Right hindlimb (tissue), 1 donor: ENCODE measurements around the gene HOXA5.

ENCODE experiments used
- DNase-seq: peaks from one replicate; pipeline ENCODE4 v3.0.0-alpha.2; 2018

The HOXA5 gene

DNA sequence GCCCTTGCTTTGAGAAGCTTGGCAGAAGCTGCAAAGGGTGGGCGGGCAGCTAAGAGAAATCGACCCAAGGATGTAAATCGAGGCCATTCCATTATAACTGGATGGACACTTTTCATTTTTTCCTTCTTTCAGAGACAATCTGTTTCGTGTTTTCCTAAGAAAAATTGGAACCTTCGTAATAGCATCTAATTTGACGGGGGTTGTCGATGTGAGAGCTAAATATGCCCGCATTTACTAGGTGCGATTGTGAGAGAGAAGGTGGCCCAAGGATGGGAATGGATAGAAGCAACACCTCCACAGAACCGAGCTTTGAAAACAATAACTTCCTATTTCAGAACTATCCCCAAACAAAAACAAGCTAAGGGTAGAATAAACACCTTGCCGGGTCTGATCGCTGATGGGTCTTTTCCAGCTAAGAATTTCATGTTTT is 12.1 kb downstream of the HOXA5 start:
- DNase-seq: no peak

DNA sequence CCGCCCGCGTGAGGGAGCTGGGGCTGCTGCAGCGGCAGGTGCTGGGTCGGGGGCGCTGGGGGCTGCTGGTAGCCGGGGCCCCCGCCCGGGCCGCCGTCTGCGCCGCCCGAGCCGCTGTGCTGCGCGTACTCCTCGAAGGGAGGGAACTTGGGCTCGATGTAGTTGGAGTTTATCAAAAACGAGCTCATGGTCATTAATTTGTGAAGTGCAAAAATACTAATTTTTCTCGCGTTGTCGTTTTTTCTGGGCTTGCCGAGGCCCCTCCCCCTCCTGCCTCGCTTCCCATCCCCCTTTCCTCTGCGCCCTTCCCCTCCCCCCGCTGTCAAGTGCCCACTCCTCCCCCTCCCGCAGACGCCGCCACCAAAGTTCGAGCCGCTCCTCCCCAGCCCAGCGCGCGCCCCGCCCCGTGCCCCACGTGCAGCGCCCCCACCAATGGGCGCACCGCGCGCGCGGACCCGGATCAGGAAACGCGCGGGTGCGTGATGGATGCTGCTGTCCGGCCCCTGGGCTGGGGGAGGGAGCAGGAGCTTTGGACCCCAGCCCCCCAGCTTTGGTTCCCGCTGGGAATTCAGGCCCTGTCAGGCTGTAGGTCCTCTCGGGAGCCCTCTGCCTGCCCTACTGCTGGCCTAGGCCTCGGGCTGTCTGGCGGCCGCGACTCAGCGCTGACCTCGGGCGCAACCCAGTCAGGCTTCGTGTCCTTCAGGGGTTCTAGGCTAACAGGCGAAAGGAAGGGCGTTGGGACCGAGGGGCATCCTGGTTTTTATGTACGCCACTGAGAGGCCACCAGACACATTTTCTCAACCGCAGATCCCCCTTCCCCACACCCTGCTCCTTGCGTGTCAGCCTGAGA is 12.7 kb downstream of the HOXA5 start, which contains the start of gene HOXA4:
HOXA4 (minus strand) TSS at position 218 of the 850 bp plus-strand sequence; CDS start at position 194, 24 bp downstream.
- peak; percentile 95 for DNase-seq

DNA sequence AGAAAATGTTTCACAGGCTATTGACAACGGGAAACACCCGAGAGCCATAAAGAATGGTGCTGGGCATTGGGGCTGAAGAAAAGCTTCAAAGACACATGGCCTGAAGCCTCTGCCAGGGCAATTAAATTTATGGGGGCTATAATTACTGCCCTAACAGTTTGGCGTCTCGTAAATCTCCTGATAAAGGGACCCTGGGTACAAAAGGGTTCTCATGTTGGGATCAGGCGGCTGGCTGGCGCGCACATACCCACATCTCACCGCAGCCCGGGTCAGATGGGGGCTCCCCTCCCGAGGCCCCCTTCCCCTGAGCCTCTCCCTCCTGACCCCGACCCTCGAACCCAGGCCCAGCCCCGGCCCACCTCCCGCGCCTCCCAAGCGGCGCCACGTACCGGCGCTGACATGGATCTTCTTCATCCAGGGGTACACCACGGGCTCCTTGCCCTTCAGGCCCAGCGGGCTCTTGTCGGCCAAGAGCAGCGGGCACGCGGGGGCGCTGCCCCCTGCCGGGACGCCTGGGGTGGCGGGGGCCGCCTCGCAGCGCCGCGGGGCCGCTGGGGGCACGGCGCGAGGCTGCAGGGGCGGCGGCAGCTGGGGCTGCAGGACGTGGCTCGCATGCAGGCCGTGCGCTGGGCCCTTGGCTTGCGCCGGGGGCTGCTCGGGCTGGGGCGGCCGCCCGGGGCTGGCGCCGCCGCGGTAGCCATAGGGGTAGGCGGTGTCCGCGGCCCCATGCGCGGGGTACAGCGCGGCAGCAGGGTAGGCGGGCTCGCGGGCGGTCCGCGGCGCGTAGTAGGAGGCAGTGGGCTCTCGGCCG is 13.5 kb downstream of the HOXA5 start:
- DNase-seq: peak; percentile 59

DNA sequence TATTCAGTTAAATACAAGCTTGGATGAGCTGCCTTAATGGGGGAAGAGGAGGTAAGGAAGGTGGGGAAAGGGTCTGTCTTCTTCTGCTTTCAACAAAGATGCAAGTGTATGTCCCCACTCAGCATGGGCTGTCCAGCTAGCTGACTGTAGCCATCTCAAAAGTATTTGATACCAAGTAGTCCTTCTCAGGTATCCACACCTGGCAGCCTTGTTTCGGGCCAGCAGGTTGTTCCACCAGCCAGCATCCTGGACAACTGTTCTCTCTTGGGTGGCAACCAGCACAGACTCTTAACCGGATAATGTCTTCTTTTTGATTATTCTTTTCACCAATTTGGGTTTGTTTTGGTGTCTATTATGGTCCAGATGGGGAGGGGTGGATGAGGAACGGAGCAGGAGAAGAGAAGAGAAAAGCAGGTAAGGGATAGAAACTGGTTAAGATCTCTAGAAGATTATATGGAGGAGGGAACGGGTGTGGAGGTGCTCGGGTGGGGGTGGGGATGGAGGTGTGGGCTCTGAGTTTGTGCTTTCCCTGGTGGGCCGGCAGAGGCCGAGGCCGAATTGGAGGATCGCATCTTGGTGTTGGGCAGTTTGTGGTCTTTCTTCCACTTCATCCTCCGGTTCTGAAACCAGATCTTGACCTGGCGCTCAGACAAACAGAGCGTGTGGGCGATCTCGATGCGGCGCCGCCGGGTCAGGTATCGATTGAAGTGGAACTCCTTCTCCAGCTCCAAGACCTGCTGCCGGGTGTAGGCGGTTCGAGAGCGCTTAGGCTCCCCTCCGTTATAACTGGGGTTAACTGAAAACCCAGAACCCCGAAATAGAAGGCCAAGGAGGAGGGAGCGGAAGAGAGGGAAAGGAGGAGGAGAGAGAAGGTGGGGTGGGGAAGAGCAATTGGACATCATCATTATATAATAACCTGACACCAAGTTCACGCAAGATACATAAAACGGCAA is 14.4 kb downstream of the HOXA5 start:
- DNase-seq: no peak

DNA sequence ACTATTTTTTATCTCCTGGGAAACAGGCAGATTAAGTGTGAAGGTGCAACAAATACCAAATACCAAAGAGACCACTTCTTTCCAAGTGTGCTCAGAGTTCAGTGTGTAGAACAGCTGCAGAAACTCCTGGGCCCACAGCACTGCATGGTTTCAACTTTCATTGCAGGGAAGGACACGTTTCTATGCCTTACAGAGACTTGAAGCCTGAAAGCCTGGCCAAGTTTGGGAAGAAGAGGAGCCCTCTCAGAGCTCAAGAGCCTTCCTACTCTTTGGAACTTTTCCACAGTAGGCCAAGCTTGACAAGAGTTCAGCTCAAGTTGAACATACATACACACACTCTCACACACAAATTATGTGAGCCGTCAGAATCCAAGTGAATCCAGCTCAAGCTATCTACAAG is 15.4 kb downstream of the HOXA5 start:
- DNase-seq: peak; percentile 81

DNA sequence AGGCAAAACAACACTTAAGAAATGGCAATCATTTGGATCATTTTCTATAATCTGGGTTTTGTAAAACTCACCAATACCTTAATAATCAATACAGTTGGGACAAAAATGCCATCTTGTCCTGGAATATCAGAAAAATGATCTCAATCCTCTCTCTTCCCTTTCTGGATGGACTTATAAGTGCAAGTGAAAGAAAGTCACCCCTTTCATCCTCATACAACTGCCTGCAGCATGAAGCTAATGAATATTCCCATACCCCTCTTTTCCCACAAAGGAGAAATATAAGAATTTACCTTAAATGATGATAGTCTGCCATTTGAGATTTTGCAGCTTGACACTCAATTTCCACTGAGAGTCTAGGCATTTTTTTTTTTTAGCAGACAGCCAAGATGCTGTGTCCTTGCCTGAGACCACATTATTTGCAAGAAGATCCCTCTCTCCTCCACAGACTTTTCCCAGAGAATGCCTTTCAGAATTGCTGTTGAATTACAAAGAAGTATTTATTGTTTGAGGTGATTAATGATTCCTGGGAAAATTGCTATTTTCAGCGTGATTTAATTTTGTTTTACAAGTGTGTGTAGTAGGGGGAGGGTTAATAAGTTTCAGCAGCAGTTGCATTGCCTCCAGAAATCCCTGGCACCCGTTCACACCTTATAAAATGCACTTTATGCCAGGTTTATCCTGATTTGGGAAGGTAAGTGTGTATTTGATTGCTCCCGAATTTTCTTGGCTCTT is 16.7 kb downstream of the HOXA5 start:
- no peak for DNase-seq

DNA sequence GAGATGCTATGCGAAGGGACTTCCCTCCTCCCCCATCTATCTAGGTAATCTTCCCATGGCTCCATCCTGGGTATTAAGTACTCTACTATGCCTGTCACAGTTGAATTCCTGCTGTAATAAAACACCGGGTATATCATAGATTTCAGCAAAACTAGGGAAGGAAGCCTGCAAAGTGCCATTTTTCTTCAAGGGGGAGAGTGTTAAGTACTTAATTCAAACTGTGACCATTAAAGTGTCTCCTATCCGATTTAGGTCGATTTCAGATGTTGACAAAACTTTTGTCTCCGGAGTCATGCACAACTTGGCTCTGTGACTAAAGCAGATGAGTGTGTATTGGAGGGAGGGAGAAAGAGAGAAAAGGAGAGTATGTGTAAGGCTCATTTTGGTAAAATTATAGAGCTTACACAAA is 17.5 kb downstream of the HOXA5 start:
- DNase-seq: no peak

DNA sequence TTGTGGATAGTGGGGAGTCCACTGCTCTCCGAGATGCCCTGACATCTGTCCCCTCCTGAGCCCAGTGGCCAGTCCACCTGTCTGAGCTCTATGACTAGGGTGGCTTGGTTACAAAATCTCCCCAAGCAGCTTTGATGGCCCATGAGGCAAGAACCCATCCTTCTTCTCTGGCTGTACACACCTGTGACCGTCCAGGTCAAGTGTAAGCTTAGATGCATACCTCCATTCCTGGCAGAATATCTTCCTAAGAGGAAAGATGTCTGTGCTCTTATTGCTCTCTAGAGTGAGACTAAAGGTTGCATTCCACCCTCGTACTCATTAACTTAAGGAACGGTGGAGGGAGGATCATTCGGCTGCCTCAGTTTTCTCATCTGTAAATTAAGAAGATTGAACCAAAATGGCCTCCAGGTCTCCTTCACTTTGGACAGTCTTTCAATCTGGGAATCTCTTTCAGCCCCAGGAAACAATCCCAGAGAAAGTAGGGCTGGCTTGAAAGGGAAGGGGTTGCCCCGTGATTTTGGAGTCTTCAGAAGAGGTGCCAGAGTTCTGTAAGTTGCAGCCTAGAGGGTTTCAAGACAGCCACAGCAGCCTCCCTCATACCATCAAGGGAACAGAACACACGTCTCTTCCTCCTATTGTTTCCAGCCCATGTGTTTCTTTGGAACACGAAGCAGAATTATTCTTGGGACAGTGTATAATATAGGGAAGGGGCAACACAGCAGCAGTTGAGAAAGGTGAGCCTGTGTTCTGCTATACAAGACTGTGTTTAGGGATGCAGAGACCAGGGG is 18.4 kb downstream of the HOXA5 start:
- no peak for DNase-seq

DNA sequence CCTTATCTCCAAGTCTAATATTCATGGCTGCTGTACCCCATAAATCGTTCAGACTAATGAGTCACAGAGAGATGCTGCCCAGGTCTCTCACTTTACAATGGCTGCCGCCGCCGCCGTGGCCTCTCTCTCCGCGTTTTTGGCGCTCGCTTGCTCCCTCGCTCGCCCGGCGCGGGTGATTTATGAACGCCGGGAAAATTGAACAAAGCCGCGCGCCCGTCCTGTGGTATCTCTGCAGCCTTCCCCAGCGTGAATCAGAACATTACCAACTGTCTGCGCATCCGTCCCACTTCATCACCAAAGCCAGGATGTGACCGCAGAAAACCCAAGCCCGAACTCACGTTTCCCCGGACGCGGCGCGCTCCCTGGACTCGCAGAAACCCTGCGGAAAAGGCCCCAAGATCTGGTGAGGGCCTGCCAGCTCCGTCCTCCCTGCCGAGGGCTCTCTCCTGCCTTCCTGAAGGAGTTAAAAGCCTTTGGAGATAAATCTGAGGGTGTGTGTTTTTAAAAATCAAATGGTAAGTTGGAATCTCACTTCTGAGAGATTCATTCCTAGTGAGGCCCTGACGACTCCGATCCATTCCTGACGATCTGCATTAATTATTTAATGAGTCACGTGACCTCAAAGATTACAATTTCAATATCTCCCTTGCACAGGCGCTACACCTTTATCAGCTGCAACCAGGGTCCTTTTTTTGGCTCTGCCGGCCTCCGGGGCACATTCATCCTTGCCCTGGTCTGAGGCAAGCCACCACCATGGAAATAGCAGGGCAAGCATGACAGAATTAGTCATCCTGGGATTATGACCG is 19.2 kb downstream of the HOXA5 start:
- peak; percentile 32 for DNase-seq

DNA sequence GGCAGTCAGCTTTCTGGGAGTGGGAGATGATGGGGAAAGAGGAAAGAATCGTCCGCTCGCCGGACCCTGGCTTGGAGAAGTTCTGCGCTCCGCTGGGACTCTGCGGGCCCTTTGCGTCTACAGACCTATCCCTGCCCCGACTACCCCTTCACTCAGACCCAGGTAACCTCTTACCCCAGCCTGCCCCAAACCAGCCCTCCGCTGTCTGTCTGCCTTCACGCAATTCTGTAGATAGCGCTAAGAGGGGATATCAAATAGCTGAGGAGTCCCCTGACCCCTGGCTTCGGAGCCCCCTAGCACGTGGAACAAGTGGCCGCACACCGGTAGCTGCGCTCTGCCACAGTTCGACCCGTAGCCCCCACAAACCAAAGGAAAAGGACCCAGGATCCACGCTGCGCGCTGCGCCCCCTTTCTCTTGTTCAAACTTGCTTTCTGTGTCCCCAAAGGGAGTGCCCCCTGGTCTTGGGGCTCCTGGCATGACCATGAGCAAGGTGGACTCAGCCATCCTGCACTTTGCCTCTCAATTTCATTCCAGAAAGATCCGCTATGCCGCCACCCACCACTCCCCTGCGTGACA is 19.9 kb downstream of the HOXA5 start:
- DNase-seq: no peak

DNA sequence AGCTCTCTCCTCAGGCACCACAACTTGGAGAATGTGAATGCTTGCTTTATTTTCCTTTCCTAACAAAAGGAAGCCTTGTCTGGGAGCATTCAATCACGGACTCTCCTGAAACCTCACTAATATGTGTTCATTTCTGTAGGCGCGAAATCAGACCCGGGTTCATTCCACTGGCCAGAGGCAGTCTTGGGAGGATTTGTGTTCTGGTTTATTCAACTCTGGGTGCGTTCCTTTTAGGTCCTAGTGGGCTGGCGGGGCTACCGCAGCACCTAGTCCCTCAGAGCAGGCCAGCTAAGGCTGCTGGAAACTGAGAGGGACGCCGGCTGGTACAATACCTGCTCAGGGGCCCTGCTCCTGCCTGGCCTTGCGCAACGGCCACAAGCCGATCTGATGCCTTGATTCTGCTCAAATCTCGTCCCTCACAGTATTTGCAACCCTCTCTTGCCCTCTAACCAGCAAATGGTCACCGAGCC is 20.4 kb downstream of the HOXA5 start:
- no peak for DNase-seq

DNA sequence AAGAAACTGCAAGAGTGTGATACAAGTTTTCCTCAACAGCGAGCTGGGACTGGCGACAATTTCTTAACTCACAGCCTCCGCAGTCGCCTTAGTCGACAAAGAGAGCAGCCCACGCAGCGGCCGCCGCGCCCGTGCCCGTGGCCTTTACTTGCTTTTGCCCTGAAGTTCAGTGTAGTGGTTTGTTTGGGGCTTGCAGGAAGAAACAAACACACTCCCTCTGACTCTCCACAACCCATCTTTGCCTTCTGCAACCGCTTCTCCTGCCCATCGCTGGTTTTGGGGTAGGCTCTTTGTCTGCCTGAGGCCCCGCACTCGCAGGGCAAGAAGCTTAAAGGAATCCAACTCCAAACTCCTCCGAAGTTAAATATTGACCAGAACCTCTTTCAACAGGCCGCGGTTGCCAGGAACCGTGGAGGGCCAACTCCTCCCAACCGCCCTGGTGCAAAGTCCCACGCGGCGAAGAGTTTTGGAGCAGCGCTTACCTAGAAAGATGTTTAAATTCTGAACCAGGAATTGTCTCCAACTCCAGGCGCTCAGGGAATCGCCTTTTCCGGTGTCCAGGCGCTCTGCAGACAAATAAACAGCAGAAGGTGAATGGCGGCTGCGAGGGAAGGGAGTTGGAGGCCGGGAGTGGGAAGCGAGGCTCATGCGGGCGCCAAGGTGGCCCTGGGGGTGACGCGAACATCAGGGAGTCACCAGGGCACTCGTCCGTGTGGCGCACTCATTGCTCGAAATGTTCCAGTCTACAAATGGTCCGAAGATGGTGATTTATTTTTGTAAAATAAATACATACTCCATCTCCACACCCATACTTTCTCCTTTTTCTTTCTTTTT is 21.2 kb downstream of the HOXA5 start:
- DNase-seq: peak; percentile 28

DNA sequence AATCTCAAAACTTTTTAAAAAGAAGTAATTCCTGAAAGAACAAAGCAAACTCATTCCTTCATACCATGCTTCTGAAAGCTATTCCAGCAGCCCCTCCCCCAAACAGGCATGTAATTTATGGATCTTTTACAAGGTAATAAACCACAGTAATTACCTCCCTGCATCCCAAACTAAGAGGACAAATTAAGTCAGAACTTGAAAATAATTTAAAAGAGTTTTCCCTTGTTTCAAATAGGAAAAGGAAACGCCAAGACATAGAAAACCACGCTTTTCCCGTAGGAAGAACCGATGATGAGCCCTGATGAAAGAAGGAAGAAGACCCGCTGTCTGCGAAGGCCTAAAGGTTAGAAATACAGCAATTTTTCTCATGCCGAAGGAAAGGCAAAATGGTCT is 21.8 kb downstream of the HOXA5 start:
- no peak for DNase-seq

DNA sequence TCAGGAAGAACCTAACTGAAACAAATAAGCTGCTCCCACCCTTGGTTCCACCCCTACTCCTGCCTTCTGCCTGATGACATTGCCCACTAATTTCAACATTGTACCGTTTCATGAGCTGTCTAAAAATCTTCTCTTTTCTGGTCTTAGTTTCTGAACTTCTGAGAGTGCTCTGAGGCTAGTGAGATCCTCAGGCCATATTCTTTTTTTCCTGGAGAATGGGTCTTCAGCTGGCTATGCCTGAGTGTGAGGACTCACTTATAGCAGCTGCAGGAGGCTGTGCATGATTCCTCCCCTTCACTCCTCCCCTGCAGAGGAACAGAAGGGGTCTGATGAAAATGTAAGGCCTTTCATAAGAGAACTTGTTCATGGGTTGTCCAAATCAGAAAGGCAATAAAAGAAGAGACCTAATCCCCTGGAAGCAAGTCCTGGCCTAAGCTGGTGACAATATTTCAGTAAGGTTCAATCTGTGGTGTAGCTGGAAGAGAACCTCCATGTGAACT is 24.0 kb downstream of the HOXA5 start:
- no peak for DNase-seq

DNA sequence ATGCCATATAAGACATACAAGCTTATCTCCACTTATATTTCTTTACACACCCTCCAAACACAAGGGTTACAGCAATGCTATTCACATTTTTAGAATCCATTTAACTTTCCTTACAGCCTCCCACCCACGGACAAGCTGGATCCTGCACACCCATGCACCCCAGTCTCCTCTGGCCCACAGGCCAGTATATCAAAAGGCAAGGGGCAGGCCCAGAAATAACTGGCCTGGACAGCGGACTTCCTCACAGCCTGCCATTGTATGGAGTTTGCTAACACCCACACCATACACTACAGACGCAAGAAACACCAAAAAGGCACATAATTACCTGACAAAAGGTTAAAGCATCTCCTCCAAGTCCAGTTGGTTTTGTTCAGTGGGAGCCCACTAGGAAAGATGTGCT is 24.9 kb downstream of the HOXA5 start:
- no peak for DNase-seq

DNA sequence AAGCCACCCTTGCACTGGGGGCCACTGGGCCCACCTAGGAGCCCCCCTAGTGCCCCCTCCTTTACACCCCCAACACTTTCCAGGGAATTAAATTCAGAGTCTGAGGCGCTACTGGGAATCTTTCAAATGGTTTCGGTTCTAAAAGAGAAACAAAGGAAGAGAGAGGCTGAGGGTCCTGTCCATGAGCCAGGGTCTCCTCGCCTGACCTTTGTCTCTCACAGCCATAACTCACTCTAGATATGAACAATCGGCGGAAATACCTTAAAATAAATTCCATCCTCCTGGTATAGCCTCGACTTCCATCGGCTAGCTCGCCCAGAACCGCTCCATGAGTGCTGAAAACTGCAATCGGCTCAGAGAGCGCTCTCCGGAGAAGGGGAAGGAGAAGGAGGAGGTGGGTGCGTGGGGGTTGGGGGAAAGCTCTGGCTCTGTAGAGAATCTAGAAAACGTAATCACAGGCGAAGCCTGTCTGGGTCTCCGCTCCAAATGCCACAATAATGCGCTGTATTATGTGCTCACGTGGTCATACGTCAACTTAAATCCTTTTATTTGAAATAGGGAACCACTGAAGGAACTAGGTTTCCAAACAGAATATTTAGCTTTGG is 25.5 kb downstream of the HOXA5 start:
- peak; percentile 23 for DNase-seq

DNA sequence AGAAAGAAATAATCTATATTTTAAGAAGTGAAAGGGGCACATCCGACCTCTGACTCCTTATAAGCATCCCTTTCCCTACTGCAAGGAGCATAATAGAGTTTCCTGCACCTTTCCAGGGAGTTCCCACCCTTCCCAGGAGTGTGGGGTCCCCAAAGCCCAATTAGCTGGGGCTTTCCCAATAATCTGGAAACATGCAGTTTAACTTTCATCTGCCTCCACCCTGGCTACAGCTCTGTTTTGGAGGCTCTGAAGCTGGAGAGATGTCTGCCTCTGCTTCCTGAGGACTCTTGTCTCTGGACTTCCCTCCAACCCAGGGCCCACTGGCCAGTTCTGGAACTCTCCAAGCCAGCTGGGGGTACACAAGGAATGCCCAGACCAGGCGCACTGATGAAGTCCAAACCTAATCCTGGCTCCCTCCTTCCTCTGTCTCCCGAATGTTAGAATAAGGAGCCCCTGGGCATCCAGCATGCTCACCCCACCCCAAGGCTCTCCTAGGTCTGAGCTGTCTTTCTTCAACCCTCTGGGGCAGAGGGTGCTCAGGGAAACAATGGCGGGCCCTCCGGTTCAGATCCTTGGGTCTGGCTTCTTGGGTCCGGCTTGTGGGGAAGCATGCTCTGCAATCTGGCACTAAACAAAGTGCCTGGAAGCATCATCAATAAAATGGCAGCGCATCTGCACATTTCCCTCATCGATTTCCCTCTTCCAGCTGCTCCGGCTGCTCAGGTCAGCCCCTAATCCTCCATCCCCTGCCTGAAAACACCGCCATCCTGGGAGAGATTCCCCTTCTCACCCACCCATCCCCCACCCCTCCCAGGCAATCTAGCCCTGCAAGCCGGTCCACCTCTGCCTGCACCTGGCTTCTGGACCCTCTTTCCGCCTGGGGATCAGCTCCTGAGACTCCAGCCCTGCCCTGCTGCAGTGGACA is 26.3 kb downstream of the HOXA5 start:
- peak; percentile 23 for DNase-seq
